Measurements from ENCODE around the gene MXD4. TPM values are rescaled to one million over a fixed set of nuclear protein-coding genes. Genes with fewer than 3 reads are reported as not detected.

The MXD4 gene
- total RNA-seq, 1 experiment from 2014 or later: 22.0 TPM

DNA sequence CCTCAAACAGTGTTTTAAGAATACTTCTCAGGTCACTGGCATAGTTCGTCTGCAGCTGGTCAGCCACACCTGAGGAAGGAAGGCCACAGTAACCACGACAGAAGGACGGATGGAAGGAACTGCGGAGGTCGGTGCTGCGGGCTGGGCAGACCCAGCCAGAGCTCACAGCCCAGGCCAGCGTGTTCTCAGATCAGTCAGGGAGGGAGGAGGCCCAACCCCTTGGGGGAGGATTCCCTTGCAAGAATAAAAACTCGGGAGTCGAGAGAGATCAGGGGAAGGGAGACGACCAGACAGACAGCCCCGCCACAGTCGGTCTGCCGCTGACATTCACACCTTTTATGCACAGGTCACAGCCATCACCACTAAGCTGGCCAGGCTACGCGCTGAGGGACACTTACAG lies 11.3 kb upstream of the MXD4 start:
- TF ChIP-seq CEBPB (IDR thresholded peaks at IDR 0.05; ENCODE audit: low read depth) (no peak), POLR2A (IDR thresholded peaks at IDR 0.05; ENCODE audit: borderline replicate concordance, extremely low read depth, insufficient read depth, insufficient read length) (no peak), CTCF (IDR thresholded peaks at IDR 0.05 in 2 of 3, conservative IDR thresholded peaks at IDR 0.05 in 1 of 3; ENCODE audit: borderline replicate concordance in 1 of 3, insufficient read depth in 1 of 3, low read depth in 2 of 3, low read length in 2 of 3) (no peak), SRF (IDR thresholded peaks at IDR 0.05; ENCODE audit: low read depth) (no peak), ZBTB33 (IDR thresholded peaks at IDR 0.05; ENCODE audit: extremely low read depth, insufficient replicate concordance, low read length) (no peak), RAD21 (IDR thresholded peaks at IDR 0.05; ENCODE audit: low read depth) (no peak)
- TF ChIP-seq, protein P1, sequence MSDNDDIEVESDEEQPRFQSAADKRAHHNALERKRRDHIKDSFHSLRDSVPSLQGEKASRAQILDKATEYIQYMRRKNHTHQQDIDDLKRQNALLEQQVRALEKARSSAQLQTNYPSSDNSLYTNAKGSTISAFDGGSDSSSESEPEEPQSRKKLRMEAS (IDR thresholded peaks at IDR 0.05): no peak
- intact Hi-C loops (cut with micrococcal nuclease): no loop called here
- H3K4me1 ChIP-seq (ENCODE audit: control insufficient read depth in 1 of 2, insufficient read depth in 2 of 2, low read length in 2 of 2): no peaks in the 10 kb centered on the region
- ChIA-PET POLR2A (no interaction called here), RAD21 (ENCODE audit: low non-redundant PET in 1 of 2, low total read pairs in 2 of 2, uncharacterized antibody in 2 of 2, unreplicated experiment in 2 of 2) (no interaction called here), CTCF (no interaction called here)
- no peaks in the 10 kb centered on the region for H3K79me2 ChIP-seq (ENCODE audit: insufficient read depth, low read length)
- H4K20me1 ChIP-seq (ENCODE audit: insufficient read depth): no peaks in the 10 kb centered on the region
- no peak overlapping the region for H3K4me2 ChIP-seq (ENCODE audit: low read length)
- H3K9ac ChIP-seq (ENCODE audit: low read length): no peak overlapping the region
- no peak for ATAC-seq
- no peaks in the 10 kb centered on the region for H3K9me2 ChIP-seq (ENCODE audit: insufficient read depth)
- H3K27me3 ChIP-seq (ENCODE audit: insufficient read depth, low read length): no peaks in the 10 kb centered on the region
- H3K9me3 ChIP-seq (ENCODE audit: control insufficient read depth in 1 of 2, insufficient read depth in 1 of 2, low read depth in 1 of 2, low read length in 2 of 2): no peaks in the 10 kb centered on the region
- H3K36me3 ChIP-seq (ENCODE audit: control insufficient read depth in 1 of 2, insufficient read depth in 2 of 2, low read length in 2 of 2): no peaks in the 10 kb centered on the region
- no peak overlapping the region for H2AFZ ChIP-seq (ENCODE audit: low read depth, low read length, poor library complexity, severe bottlenecking)
- H3K27ac ChIP-seq (ENCODE audit: low read depth, low read length): no peak overlapping the region
- no TSS peak for BruUV-seq (replicated peaks)
- no peak for DNase-seq (ENCODE audit: low read depth, low spot score)
- no peak overlapping the region for H3K4me3 ChIP-seq (replicated peaks in 1 of 2; ENCODE audit: low read depth in 1 of 2, low read length in 2 of 2)
